HG02884 (cell line): ENCODE measurements around the gene CARS2.
A peak's percentile ranks its signal among the peaks of the same experiment; 100 is the strongest.

ENCODE experiments used
- ATAC-seq: cut with Tn5 transposase; IDR thresholded peaks from one replicate; pipeline ENCODE4 v1.9.1; 2021; ENCODE audit warnings: mild to moderate bottlenecking, moderate library complexity; ENCODE audit not compliant: unreplicated experiment

Gene CARS2

DNA sequence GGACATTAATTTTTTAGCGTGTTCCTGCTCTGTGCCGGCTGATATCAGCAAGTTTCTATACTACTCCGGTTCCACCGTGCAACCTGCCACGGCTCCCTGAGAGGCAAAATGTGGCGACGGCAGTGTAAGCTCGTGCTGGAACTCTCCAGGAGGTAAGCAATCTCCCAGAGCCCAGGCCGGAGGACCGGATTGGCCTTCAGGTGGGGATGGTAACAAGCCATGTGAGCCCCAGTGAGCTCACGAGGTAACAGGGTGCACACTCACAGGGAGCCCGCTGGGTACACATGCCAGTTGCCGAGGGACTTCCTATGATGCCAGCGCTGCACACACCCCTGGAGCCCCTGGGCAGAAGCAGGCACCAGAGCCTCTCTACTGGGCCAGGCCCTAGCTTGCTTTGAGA is 52.1 kb downstream of the CARS2 start:
- no peak for ATAC-seq

DNA sequence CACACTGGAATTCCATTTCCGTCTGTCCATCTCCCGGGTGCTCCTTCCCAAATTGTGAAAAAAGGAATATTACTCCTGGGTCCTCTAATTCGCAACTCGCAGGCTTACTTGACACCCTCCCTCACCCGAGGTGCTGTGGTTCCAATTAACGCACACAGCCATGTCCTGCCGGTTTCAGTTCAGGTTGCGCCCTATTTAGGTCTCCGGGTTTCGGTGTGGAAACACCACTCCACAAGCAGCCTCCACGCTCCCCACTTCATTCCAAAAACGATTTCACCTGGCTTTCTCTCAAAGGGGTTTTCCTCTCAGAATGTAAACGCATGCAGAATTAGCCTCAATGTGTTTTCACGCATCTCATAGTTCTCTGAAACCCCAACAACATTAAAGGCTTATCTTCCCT is 52.6 kb downstream of the CARS2 start:
- no peak for ATAC-seq

- ATAC-seq = no peak
Measured at GRCh38 chr13:110652764-110653163, 53.2 kb downstream of the CARS2 start.

GRCh38 chr13:110652231-110652730 is 53.6 kb downstream of the CARS2 start:
- no peak for ATAC-seq

DNA sequence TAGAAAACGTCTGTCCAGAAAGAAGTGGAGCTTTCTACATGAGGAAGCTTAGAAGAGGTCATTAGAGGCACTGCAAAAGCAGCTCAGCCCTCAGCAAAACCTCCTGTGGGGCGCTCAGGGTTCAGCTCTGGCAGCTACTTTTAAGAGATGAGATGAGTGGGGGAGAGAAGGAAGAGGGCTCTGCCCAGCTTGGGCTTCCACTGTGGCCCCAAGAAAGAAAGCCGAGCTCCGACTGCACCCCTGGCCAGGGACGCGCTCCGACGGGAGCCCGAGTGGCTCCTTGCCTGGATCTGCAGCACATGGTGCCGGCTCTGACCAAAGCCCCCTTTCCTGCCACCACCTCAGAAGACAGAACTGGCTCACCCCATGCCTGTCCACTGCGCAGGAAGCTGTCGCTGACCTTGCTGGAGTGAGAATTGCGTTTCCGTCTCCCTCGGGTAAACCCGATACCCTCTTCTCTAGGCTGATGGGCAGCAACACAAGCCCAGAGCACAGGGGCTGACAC is 54.1 kb downstream of the CARS2 start:
- no peak for ATAC-seq

- ATAC-seq = no peak
Measured at GRCh38 chr13:110651271-110651670, 54.6 kb downstream of the CARS2 start.

GRCh38 chr13:110650436-110650835 is 55.5 kb downstream of the CARS2 start:
- no peak for ATAC-seq

- ATAC-seq = no peak
Measured at GRCh38 chr13:110649551-110649950, 56.4 kb downstream of the CARS2 start.

DNA sequence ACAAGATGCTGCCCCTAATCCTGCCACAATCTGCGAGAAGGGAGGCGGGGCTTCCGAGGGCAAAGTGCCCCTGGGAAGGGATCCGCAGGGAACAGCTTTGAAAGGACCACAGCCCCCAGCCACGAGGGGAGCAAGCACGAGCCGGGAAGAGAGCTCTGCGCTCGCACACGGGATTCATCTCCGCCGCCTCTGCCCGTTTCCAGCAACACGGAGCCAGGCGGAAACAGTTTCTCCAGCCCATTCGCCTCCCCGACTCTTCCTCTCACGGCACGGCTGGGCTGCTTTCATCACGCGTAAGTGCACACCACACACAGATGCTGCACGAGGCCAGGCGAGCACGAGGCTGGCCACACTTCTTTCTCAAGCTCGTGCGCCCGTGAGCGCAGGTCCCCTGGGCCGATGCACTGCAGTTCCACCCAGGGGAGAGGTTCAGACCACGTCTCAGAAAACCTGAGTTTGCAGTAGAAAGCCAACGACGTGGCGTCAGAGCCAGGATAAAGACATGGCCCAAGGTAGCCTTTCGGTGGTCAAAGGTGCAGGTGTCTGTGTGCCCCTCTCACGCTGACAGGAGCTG is 57.0 kb downstream of the CARS2 start:
- no peak for ATAC-seq

DNA sequence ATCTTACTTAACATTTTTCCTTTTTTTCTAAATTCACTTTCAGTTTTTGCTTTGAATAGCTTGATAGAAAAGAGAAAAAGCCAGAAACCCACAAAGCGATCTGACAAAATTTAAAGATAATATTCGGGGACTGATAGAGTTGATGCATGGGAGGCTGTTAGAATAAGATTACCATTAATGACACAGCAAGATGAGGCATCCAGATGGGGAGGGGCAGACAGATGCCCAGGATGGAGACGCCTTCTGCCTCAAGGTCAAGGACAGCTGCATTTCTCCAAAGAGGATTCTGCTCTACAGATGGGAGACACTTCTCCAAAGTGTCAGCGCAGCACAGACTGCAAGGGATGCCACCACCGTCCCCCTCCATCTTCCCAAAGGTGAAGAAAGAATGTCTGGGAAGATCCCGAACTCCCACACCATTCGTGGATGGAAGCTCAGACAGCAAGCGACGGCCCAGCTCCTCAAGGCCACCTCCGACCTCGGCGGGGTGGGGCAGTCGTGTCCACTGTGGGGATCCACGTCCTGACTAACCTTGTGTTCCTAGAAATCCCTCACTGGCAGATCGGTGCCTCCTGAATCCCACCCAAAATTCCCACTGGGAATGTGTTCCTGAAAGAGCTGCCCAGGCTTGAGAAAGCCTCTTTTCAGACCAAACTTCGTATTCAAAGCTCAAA is 57.6 kb downstream of the CARS2 start:
- ATAC-seq = no peak

GRCh38 chr13:110647365-110647737 is 58.6 kb downstream of the CARS2 start:
- ATAC-seq = no peak

- ATAC-seq = no peak
Measured at GRCh38 chr13:110646442-110647364, 59.2 kb downstream of the CARS2 start.

DNA sequence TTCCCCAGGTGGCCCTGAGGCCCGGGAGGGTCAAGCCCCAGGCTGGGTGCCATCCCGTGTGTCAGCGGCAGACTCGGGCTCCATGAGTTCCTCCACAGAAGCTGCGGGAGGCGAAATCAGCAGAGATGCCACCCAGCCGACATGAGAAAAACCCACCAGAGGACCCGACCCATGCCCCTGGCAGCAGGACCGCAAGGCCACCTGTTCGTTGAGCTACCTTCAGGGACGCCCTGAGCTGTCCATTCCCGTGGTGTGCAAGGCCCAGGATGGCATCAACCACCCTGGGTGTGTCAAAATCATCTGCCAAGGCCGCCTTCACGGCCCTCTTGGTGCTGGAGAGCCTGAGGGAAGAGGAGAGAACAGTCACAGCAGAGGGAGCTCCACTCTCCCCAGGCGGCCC is 60.2 kb downstream of the CARS2 start:
- no peak for ATAC-seq

DNA sequence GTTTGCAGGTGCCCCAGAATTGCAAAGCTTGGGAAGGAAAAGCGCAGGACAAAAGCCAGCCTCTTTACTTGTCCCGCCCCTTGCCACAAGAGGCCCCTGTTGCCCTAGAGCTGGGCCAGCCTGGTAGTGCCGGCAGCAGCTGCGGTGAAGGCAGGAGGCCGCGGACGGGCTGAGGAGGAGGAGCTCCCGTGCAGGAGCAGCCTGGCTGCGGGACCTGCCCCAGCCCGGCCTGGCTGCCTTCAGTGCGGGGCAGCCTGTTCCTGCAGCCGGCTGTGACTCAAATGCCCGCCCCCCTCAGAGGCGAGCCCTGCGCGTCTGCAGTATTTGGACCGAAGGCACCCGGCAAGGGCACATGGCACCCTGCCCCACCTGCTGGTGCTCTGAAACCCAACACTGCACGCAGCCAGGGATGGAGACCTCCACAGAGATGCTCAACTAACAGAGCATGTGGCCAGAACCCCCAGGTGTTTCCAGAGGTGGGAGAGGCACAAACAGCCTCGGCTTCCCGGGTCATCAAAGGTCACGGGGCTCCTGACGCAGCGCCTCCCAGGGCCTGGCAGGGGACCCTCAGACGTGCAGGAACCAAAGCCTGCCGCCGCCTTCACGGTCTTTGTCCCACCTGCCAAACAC is 60.9 kb downstream of the CARS2 start:
- ATAC-seq = peak; percentile 69

- no peak for ATAC-seq
Measured at GRCh38 chr13:110643768-110644421, 62.0 kb downstream of the CARS2 start.

DNA sequence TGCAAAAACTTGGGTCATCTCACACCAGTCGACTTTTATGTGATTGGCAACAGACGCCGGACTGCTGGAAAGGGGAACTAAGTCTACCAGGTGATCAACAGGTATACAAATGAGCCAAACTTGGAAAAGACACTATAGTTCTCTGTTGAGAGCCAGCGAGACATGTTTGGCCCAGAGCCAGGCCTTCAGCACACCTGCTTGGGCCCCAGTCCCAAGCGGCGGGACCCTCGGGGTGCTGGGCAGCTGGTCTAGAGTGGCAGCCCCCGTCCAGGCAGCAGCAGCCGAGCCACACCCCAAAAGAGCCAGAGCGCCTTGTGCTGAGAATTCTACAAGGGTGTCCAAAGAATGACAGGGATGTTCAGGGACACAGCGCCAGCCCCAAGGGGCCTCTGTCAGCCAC is 62.6 kb downstream of the CARS2 start:
- ATAC-seq = no peak

GRCh38 chr13:110642291-110642981 is 63.5 kb downstream of the CARS2 start:
- ATAC-seq = no peak

DNA sequence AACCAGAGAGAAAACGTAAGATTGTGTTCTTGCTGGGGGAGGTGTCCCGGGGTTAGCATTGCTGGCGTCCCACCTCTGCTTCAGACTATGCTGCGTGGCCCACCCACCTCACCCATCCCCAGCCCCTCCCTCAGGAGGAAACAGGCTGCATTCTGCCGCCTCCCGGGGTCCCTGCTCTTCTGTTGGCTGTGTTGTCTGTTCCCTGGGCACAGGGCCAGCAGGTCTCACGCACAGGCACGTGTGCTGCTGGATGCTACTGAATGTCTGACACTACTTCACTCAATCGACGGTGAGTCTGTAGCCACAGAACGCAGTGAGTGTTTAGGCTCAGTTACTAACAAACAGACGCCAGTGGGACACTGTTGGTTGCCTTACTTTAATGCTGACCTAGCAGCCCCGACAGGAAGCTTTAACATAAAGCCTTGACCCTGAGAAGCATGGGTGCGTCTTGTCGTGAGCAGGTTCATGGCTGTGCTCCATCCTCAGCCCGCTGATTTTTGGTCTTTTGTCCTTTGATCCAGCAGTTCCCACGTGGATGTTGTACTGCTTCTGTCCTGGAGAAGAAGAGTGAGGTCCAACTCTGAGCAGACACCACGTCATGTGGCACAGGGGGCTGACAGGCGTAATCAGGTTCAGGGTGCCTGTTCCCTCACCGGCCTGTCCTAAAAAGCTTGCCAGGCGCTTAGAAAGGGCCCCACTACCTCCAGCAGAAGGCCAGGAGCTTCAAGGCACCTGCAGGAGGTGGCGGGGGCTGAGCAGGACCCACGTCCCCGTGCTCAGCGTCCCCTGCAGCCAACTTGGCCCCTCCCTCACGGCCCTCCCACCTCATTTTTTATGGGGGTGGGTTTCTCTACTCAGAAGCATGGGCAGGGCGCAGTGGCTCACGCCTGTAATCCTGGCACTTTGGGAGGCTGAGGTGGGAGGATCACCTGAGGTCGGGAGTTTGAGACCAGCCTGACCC is 64.6 kb downstream of the CARS2 start:
- ATAC-seq = no peak

DNA sequence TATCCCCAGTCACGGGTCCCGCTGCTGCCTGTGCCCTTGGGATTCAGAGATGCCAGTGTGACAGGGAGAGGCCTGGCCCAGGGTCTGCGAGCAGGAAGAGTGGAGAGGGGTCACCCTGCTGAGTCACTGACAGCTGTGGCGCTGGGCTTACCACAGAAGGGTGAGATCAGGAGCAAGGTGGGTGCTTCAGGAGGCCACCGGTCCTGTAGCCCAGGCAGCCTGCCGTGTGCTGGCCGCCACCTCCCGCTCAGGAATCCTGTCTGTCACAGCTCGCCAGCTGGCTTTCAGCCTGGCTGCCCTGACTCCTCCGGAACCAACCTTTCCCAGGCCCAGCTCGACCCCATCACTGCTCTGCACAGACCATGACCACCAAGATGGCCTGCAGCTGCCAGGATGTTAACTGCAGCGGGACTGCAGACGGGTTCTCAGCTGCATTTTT is 65.3 kb downstream of the CARS2 start:
- no peak for ATAC-seq
